ENCODE measurements around the gene DSN1. TPM values are rescaled to one million over a fixed set of nuclear protein-coding genes. Genes with fewer than 3 reads are reported as not detected.

Gene DSN1
- total and polyA plus RNA-seq, 2 donors (not counting 3 experiments of a cell fraction or from before 2014, with no cell fraction given), result 11.0 to 25.0 TPM

DNA sequence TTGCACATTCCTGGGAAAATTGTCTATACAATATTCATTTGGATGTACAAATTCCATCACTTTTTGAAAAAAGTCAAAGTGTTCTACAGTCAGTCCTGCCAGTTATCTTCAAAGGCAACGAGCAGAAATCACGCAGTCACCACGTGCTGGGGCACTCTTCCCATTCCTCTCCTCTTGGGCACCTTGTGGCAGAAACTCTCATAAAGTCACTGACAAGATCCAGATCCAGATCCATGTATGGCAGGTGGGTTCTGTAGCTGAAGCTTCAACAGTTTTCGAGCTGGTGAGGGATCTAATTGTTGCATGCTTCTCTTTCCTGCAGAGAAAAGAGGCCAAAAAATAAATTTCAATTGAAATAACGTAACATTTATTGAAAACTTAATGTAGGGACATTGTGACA lies 21.0 kb downstream of the DSN1 start:
- Histone ChIP-seq H3K4me1 (ENCODE audit: control insufficient read depth, extremely low read depth, insufficient read depth, low read length) (peaks cover 16% of the 10 kb centered on the region), H3K9ac (replicated peaks; ENCODE audit: extremely low read depth, insufficient read depth, low read length) (no peak overlapping the region), H3K4me3 (replicated peaks in 1 of 3; ENCODE audit: insufficient read depth in 1 of 3, low read depth in 1 of 3, low read length in 3 of 3) (no peak overlapping the region), H3K4me2 (ENCODE audit: insufficient read depth, low read length) (no peak overlapping the region), H3K9me1 (replicated peaks; ENCODE audit: control insufficient read depth, extremely low read depth, insufficient read depth, low read length) (no peaks in the 10 kb centered on the region), H4K20me1 (replicated peaks; ENCODE audit: control insufficient read depth, extremely low read depth, insufficient read depth, low read length) (no peaks in the 10 kb centered on the region), H3K27me3 (ENCODE audit: control insufficient read depth in 2 of 2, insufficient read depth in 2 of 2, low read length in 2 of 2) (no peaks in the 10 kb centered on the region), H3K27ac (ENCODE audit: insufficient read depth, low read depth, low read length) (no peak overlapping the region), H2AFZ (ENCODE audit: low read depth, low read length) (no peak overlapping the region), H3K79me2 (ENCODE audit: control insufficient read depth, insufficient read depth, low read length) (no peaks in the 10 kb centered on the region), H3K9me3 (replicated peaks; ENCODE audit: control insufficient read depth, insufficient read depth, low read length) (no peaks in the 10 kb centered on the region), H3K36me3 (ENCODE audit: control insufficient read depth in 2 of 2, extremely low read depth in 1 of 2, insufficient read depth in 2 of 2, low read length in 2 of 2) (peaks cover 5 to 8% of the 10 kb centered on the region in 2 experiments)
- intact Hi-C loops (cut with micrococcal nuclease) (no loop called here), dilution Hi-C loops (cut with MboI; ENCODE audit: extremely low pct_ligation_motif_present, low sequenced_read_pairs) (no loop called here)
- ChIA-PET CTCF (no interaction called here), POLR2A (no interaction called here)
- no TSS peak for BruUV-seq (replicated peaks)
- DNase-seq (ENCODE audit: low read depth, low spot score) (no peak), FAIRE-seq (no peak)
- no peak for TF ChIP-seq MYC (IDR thresholded peaks at IDR 0.05; ENCODE audit: low read depth, low read length)
- TF ChIP-seq GATA2 (IDR thresholded peaks at IDR 0.05; ENCODE audit: insufficient read depth, insufficient read length, low read depth, low read length), result no peak
- no peak for TF ChIP-seq EZH2 (IDR thresholded peaks at IDR 0.05; ENCODE audit: borderline replicate concordance, low read depth, low read length, severe bottlenecking)
- TF ChIP-seq, protein P1, sequence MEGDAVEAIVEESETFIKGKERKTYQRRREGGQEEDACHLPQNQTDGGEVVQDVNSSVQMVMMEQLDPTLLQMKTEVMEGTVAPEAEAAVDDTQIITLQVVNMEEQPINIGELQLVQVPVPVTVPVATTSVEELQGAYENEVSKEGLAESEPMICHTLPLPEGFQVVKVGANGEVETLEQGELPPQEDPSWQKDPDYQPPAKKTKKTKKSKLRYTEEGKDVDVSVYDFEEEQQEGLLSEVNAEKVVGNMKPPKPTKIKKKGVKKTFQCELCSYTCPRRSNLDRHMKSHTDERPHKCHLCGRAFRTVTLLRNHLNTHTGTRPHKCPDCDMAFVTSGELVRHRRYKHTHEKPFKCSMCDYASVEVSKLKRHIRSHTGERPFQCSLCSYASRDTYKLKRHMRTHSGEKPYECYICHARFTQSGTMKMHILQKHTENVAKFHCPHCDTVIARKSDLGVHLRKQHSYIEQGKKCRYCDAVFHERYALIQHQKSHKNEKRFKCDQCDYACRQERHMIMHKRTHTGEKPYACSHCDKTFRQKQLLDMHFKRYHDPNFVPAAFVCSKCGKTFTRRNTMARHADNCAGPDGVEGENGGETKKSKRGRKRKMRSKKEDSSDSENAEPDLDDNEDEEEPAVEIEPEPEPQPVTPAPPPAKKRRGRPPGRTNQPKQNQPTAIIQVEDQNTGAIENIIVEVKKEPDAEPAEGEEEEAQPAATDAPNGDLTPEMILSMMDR (IDR thresholded peaks at IDR 0.05; ENCODE audit: extremely low read depth in 1 of 2, insufficient read depth in 1 of 2, low read depth in 1 of 2, low read length in 2 of 2), result no peak
- no peak for TF ChIP-seq POLR2A (IDR thresholded peaks at IDR 0.05; ENCODE audit: low read depth, low read length)
- no peak for TF ChIP-seq MAX (IDR thresholded peaks at IDR 0.05; ENCODE audit: insufficient read depth, insufficient read length)
- TF ChIP-seq JUN (IDR thresholded peaks at IDR 0.05; ENCODE audit: borderline replicate concordance, insufficient read depth, insufficient read length, low read depth), result no peak
- no peak for TF ChIP-seq FOS (IDR thresholded peaks at IDR 0.05; ENCODE audit: borderline replicate concordance, insufficient read depth, low read length)
- TF ChIP-seq POLR2AphosphoS5 (IDR thresholded peaks at IDR 0.05; ENCODE audit: insufficient read depth, low read depth, low read length), result no peak
